Activated CD8-positive, alpha-beta memory T cell treated with anti-CD3 and anti-CD28 coated beads for 1 hour (primary cell): Measurements from ENCODE around the gene WWOX.

Experiments
- DNase-seq, 2 donors: peaks; one replicate each; pipeline ENCODE4 v3.0.0-alpha.2; 2020; ENCODE audit warnings: low read depth in 1 of 2; ENCODE audit errors: extremely low read depth in 1 of 2

The WWOX gene

GRCh38 chr16:79128706-79129105 is 1029.3 kb downstream of the WWOX start:
- DNase-seq: no peak

GRCh38 chr16:79130616-79131015 is 1031.2 kb downstream of the WWOX start:
- DNase-seq: no peak

DNA sequence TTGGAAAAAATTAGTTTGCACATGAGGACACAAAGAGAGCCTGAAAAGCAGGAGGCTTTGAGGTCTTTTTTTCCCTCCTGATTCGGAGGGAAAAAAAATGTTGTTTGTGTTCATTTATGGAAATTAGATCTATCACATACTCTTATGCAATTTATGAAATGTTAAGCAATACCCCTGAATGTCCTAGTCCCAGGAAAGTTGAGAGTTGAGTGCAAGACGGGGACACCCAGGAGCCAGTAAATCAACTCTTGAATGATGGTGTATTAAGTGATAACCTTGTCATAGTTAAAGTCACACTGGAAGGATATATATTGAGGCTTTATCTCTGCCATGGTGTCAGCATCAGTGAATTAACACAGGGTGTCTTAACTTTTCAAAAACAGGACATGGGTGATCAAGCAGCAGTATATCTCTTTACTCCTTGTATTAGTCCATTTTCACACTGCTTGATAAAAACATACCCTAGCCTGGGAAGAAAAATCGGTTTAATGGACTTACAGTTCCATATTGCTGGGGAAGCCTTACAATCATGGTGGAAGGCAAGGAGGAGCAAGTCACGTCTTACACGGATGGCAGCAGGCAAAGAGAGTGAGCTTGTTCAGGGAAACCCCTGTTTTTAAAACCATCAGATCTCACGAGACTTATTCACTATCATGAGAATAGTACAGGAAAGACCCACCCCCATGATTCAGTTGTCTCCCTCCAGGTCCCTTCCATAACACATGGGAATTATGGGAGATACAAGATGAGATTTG is 1032.0 kb downstream of the WWOX start:
- DNase-seq: no peak

- no peak for DNase-seq
Observed at GRCh38 chr16:79132701-79133100, 1033.2 kb downstream of the WWOX start.

DNA sequence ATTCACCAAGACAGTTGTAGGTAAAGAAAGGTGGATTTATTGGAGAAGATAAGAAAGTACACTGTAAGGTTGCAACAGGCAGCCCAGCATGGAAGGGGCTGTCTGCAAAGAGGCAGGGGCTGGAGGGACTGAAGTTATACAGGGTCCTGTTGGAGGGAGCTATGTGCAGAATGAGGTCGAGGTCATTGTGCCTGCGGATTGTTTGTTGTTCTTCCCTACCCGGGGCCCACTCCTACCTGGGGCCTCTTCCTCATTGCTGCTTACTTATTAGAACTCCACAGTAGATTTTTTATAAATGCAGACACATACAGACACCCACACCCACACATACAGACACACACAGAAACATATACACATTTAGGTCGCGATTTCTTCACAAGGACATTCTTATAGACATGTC is 1034.8 kb downstream of the WWOX start:
- no peak for DNase-seq

GRCh38 chr16:79136955-79137354 is 1037.5 kb downstream of the WWOX start:
- DNase-seq: no peak

DNA sequence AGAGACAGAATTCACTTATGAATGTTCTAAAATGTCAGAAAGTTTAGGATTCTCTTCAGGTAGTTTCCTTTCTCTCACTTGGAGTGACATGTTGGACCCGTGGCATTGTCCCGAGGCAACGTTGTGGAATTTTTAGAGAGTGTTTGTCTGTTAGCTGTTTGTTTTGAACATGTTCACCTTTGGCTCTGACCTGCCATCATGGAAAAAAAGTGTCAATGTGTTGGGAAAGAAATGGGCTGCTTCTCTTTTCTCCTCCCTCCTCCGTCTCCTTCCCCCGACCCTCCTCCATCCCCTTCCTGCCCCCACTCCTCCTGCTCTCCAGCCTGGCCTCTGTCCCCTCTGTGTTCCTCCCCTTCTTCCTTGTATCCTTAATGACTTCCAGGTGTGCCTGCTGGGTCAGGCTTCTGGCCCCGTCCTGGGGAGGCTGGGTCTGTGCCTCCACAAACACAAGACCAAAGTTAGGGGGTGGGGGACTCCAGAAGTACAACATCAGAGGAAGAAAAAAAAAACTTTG is 1038.0 kb downstream of the WWOX start:
- DNase-seq: no peak

- DNase-seq: no peak
Observed at GRCh38 chr16:79139799-79140198, 1040.3 kb downstream of the WWOX start.

GRCh38 chr16:79143026-79143425 is 1043.6 kb downstream of the WWOX start:
- DNase-seq: no peak

GRCh38 chr16:79150151-79150550 is 1050.7 kb downstream of the WWOX start:
- no peak for DNase-seq

DNA sequence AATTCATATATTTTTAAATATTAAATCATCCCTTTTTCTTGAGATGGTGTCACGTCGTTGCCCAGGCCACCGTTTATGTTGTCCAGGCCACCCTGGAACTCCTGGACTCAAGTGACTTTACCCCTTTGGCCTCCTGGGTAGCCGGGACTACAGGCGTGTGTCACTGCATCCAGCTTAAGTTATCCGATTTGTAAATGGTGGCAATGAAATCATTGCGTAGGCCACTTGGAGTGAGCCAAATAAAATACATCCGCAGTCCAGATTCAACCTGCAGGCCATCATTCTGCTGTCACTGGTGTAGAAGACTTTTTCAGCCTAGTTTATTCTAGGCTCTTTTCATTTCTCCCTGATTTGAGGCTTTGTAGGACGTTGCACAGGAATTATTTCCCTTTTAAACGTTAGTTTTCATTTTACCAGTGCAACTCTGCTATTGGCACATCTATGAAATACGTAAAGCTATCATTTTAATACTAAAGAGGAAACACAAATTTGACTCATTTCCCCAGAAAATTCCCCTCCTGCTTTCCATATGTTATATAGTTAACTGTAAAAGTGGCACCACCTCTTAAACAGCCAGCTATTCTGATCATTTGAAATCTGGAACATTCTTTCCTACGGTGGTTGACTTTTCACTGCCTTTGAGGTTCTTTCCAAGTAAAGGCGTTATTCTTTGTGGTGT is 1051.3 kb downstream of the WWOX start:
- DNase-seq: no peak

DNA sequence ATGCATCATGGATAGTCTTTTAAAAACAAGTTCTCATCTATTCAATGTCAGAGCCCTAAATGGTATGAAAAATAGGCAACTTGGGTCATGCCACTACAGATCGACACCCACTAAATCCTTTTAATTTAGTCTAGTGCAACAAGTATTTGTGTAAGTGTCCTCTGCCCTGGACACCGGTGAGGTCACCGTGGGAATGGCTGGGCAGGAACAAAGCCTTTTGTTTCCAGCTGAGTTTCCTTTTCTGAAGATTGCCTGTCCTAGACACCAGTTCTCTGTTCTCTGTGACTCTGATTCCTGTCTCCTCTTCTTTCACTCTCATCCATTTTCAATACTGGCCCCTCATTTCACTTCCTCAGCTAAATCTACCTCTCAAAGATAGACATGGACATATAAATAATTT is 1054.6 kb downstream of the WWOX start:
- no peak for DNase-seq

GRCh38 chr16:79155471-79155870 is 1056.0 kb downstream of the WWOX start:
- no peak for DNase-seq

- no peak for DNase-seq
Observed at GRCh38 chr16:79155904-79156303, 1056.5 kb downstream of the WWOX start.

DNA sequence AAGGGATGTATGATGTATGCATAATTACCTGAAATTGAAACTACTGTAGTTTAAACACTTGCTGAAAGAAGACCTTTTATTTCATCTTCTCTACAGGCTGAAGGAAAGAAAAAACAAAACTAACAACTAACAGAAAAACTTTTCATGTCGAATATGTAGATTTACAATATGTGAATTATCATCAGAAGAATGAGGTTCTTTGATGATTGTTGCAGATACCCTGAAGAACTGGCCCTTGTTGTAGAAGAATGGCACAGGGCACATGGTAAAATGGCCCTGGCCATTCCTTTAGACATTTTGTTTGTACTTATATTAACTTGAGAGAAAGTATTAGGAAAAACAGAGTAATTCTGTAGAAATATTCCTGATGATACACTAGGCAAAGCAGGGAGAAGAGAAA is 1057.3 kb downstream of the WWOX start:
- no peak for DNase-seq

DNA sequence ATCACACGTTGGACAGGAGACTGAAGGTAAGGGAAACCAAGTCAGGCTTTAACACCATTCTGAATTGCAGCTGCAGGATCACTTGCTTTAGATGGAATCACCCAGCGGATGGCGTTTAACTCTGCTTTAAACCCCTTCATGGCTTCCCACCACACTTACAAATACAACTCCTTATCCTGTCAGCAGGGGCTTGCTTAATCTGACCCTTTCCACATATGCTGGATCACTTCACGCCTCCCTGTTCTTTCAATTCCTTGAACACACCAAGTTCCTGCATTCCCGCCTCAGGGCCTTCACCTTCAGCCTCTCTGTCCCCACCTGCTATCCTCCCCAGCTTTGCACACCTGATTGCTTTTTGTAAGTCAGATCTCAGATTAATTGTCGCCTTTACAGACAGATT is 1058.9 kb downstream of the WWOX start:
- DNase-seq: no peak

GRCh38 chr16:79159261-79160049 is 1060.0 kb downstream of the WWOX start:
- no peak for DNase-seq

- DNase-seq: no peak
Observed at GRCh38 chr16:79162977-79163376, 1063.5 kb downstream of the WWOX start.

DNA sequence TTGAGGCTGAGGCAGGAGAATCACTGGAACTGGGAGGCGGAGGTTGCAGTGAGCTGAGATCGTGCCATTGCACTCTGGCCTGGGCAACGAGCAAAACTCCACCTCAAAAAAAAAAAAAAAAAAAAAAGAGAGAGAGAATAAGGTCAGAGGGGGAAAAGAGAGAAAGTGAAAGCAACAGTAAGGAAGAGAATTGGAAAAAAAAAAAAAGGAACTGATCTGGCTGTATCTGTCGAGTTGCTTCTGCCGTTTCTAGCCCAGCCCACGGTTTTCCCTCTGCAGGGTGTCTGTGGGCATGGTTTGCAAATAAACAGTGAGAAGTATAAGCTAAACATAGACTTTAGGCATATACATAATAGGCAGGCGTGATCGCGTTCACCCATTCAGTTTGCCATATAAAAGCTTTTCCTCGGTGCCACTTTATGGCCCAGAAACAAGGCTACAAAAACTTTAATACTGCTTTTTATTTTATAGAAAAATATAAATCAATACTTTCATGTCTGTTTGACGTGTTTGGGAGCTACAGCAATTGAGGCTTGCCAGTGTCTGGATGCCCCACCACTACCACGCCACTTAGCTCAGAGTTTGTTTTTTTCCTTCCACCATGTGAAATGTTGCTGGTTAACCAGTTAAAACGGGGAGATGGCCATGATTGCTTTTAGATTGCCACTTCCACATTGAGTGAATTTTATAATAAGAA is 1064.4 kb downstream of the WWOX start:
- DNase-seq: no peak

DNA sequence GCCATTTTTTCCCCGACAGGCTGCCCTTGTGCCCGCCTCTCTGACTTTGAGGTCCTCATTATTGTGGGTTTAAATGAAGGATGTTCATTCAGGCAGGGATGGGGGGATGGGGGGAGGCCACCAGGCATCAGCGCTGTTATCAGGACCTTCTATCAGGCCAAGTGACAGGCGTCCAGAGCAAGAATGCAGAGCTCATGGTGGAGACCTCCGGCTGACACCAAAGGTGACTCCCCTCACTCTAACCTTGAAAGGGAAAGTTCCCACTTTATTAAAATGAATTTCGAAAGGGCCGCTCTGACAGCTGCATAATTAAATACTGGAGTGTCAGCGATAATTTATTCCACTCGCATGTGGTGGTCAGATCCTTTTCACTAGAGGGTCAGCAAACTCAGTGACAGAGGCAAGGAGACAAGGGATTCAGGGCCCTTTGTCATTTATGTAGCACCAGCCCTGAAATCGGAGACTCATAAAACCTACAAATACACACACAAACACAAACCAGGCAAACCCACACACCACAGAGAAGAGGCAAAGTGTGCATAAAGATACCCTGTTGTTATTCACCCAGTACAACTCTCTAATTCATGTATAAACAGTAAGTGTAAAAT is 1065.0 kb downstream of the WWOX start:
- no peak for DNase-seq

DNA sequence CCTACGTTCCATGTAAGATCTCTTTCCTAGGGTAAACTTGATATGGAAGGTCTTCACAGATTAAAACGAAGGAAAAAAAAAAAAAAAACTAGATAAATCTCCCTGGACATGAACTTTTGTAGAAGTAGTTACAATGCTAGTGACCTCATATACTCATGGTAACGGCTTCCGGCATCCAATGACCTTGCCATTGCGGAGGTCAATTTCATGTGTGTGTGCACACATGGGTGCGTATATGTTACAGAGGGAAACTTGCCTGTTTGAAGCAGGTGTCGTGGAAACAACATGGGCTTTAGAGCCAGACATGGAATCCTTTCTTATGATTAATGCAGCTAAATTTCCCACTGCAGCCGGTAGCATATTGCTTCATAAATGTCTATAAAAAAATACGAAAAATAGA is 1065.6 kb downstream of the WWOX start:
- DNase-seq: no peak
